LHCN-M2 (cell line): ENCODE data around the gene EPS8L1. TPM values are rescaled to one million over a fixed set of nuclear protein-coding genes. Genes with fewer than 3 reads are reported as not detected.
A peak's percentile ranks its signal among the peaks of the same experiment; 100 is the strongest.

Experiments used
- DNase-seq: peaks from one replicate; pipeline ENCODE4 v3.0.0-alpha.2; 2012; ENCODE audit warnings: low read depth
- total RNA-seq: library from RNA; depleted of rRNA; stranded (reverse); fragments of >200 nt; gene quantifications from 2 replicates; pipeline ENCODE4 v1.2.3, GENCODE V29; 2014; rRNA removed

The EPS8L1 gene
- total RNA-seq, 1 experiment from 2014 or later = 2.0 TPM

- no peak for DNase-seq
Observed at GRCh38 chr19:55114566-55115145, 39.0 kb downstream of the EPS8L1 start.

GRCh38 chr19:55115446-55116065, 39.9 kb downstream of the EPS8L1 start:
- DNase-seq = no peak

- DNase-seq = peak; percentile 57
Observed at GRCh38 chr19:55116232-55116858, 40.7 kb downstream of the EPS8L1 start.

GRCh38 chr19:55116859-55117662, 41.4 kb downstream of the EPS8L1 start, which contains the start of gene PPP1R12C:
TSS of gene PPP1R12C (minus strand) at chr19:55117637. CDS start at chr19:55117543, 94 bp downstream.
- DNase-seq = no peak

GRCh38 chr19:55117663-55118391, 42.2 kb downstream of the EPS8L1 start:
- DNase-seq = peak; percentile 99

GRCh38 chr19:55118401-55118991, 42.8 kb downstream of the EPS8L1 start:
- DNase-seq = peak; percentile 75

GRCh38 chr19:55119053-55119452, 43.4 kb downstream of the EPS8L1 start:
- DNase-seq = no peak

- no peak for DNase-seq
Observed at GRCh38 chr19:55131421-55131820, 55.8 kb downstream of the EPS8L1 start.

GRCh38 chr19:55132453-55133129, 56.9 kb downstream of the EPS8L1 start:
- no peak for DNase-seq

- DNase-seq = no peak
Observed at GRCh38 chr19:55133639-55134444, 58.2 kb downstream of the EPS8L1 start.

GRCh38 chr19:55134736-55135135, 59.1 kb downstream of the EPS8L1 start:
- no peak for DNase-seq

GRCh38 chr19:55136399-55137102, 60.9 kb downstream of the EPS8L1 start:
- DNase-seq = no peak

Other genes with a start within 250 kb of the EPS8L1 start
- gene KIR2DS4, start 243.2 kb upstream of the EPS8L1 start, total RNA-seq = not detected in 2 replicates
- gene KIR3DL2, start 225.4 kb upstream of the EPS8L1 start, total RNA-seq = not detected in 2 replicates
- gene FCAR, start 201.6 kb upstream of the EPS8L1 start, total RNA-seq = not detected in 2 replicates
- not detected in 2 replicates for gene NCR1, start 169.7 kb upstream of the EPS8L1 start, total RNA-seq
- not detected in 2 replicates for gene NLRP7, start 128.3 kb upstream of the EPS8L1 start, total RNA-seq
- not detected in 2 replicates for gene NLRP2, start 109.5 kb upstream of the EPS8L1 start, total RNA-seq
- not detected in 2 replicates for gene GP6, start 37.6 kb upstream of the EPS8L1 start, total RNA-seq
- gene RDH13, start 12.7 kb upstream of the EPS8L1 start, total RNA-seq = 6.5 and 8.7 TPM in 2 replicates
- 78.0 and 90.4 TPM in 2 replicates for gene PPP1R12C, start 41.8 kb downstream of the EPS8L1 start, total RNA-seq
- 52.6 and 73.4 TPM in 2 replicates for gene TNNT1, start 73.3 kb downstream of the EPS8L1 start, total RNA-seq
- gene TNNI3, start 81.9 kb downstream of the EPS8L1 start, total RNA-seq = 0.26 and 0.92 TPM in 2 replicates
- gene DNAAF3, start 90.7 kb downstream of the EPS8L1 start, total RNA-seq = 0.90 and 1.3 TPM in 2 replicates
- gene SYT5, start 104.4 kb downstream of the EPS8L1 start, total RNA-seq = not detected in 2 replicates
- gene PTPRH, start 133.6 kb downstream of the EPS8L1 start, total RNA-seq = 0.19 and 0.29 TPM in 2 replicates
- gene TMEM86B, start 152.9 kb downstream of the EPS8L1 start, total RNA-seq = 0.98 and 1.5 TPM in 2 replicates
- 57.1 and 61.4 TPM in 2 replicates for gene PPP6R1, start 183.1 kb downstream of the EPS8L1 start, total RNA-seq
- 45.7 and 49.8 TPM in 2 replicates for gene HSPBP1, start 204.2 kb downstream of the EPS8L1 start, total RNA-seq
- 5.7 and 10.8 TPM in 2 replicates for gene BRSK1, start 208.1 kb downstream of the EPS8L1 start, total RNA-seq
- gene TMEM150B, start 249.5 kb downstream of the EPS8L1 start, total RNA-seq = not detected in 2 replicates